WTC11 (cell line): ENCODE data around the gene INPP4B. TPM values are rescaled to one million over a fixed set of nuclear protein-coding genes. Genes with fewer than 3 reads are reported as not detected.

Experiments
- ATAC-seq: fragments of 200-7000 bp; cut with Tn5 transposase; 2 replicates; pipeline ENCODE4 v1.10.0; 2021; ENCODE audit warnings: mild to moderate bottlenecking, moderate library complexity
- CTCF ChIA-PET: fragments of 300-600 bp; sonication (Branson Sonifier 250); formaldehyde crosslinking; loops from one replicate; lab custom pipeline; 2021; ENCODE audit warnings: antibody characterized with exemption; lab: Charles Lee
- POLR2A ChIA-PET: fragments of 350-600 bp; sonication (Branson Sonifier 250); formaldehyde crosslinking; loops from one replicate; lab custom pipeline; 2021; ENCODE audit warnings: antibody characterized with exemption; lab: Charles Lee
- DNase-seq: peaks from one replicate; pipeline ENCODE4 v3.0.0; 2021; ENCODE audit warnings: low spot score
- H3K27ac Mint-ChIP-seq: 2 replicates; pipeline ENCODE4 v1.8.0; 2021; ENCODE audit warnings: mixed read lengths
- H3K27me3 Mint-ChIP-seq: 2 replicates; pipeline ENCODE4 v1.8.0; 2021; ENCODE audit warnings: low read depth, mild to moderate bottlenecking, moderate library complexity, mixed read lengths
- H3K36me3 Mint-ChIP-seq: 2 replicates; pipeline ENCODE4 v1.8.0; 2021; ENCODE audit warnings: mixed read lengths
- H3K4me1 Mint-ChIP-seq: 2 replicates; pipeline ENCODE4 v1.8.0; 2022; ENCODE audit warnings: mixed read lengths
- H3K4me3 Mint-ChIP-seq: 2 replicates; pipeline ENCODE4 v1.8.0; 2021; ENCODE audit warnings: mild to moderate bottlenecking, moderate library complexity, mixed read lengths
- H3K9me3 Mint-ChIP-seq: 2 replicates; pipeline ENCODE4 v1.8.0; 2021; ENCODE audit warnings: mixed read lengths
- CBFB ChIP-seq: sonication (generic); formaldehyde crosslinking; IDR thresholded peaks from 2 replicates; pipeline ENCODE4 v1.8.1; 2022; ENCODE audit warnings: mild to moderate bottlenecking, low read depth, missing genetic modification reagents
- CDX4 ChIP-seq: fragments of 250-450 bp; sonication (Bioruptor Pico); IDR thresholded peaks from 2 replicates; pipeline ENCODE4 v1.9.0; 2021; ENCODE audit warnings: moderate library complexity, mild to moderate bottlenecking, inconsistent platforms, borderline replicate concordance
- E2F1 ChIP-seq: sonication (generic); formaldehyde crosslinking; IDR thresholded peaks from 2 replicates; pipeline ENCODE4 v1.8.0; 2022; ENCODE audit warnings: mild to moderate bottlenecking, missing genetic modification reagents
- ELF4 ChIP-seq: sonication (generic); formaldehyde crosslinking; IDR thresholded peaks from 2 replicates; pipeline ENCODE4 v1.8.1; 2022; ENCODE audit warnings: low read depth, mild to moderate bottlenecking, moderate library complexity, missing genetic modification reagents
- ERG ChIP-seq: fragments of 250-450 bp; sonication (Bioruptor Pico); IDR thresholded peaks from 2 replicates; pipeline ENCODE4 v1.8.0; 2021; ENCODE audit warnings: mild to moderate bottlenecking
- GTF2I ChIP-seq: fragments of 250-450 bp; sonication (Bioruptor Pico); conservative IDR thresholded peaks from 2 replicates; pipeline ENCODE4 v1.4.0; 2021; ENCODE audit warnings: mild to moderate bottlenecking
- IRF1 ChIP-seq: sonication (generic); formaldehyde crosslinking; IDR thresholded peaks from 2 replicates; pipeline ENCODE4 v1.8.0; 2023; ENCODE audit warnings: missing genetic modification reagents
- IRF2 ChIP-seq: sonication (generic); formaldehyde crosslinking; IDR thresholded peaks from 2 replicates; pipeline ENCODE4 v1.8.0; 2022; ENCODE audit warnings: low read depth, missing genetic modification reagents, borderline replicate concordance
- NFE2L1 ChIP-seq: sonication (generic); formaldehyde crosslinking; IDR thresholded peaks from 2 replicates; pipeline ENCODE4 v1.8.1; 2023; ENCODE audit warnings: missing genetic modification reagents
- ZNF138 ChIP-seq: sonication (generic); formaldehyde crosslinking; conservative IDR thresholded peaks from 2 replicates; pipeline ENCODE4 v1.8.1; 2022; ENCODE audit warnings: mild to moderate bottlenecking, moderate library complexity, missing genetic modification reagents
- ZNF317 ChIP-seq: sonication (generic); formaldehyde crosslinking; IDR thresholded peaks from 2 replicates; pipeline ENCODE4 v1.8.1; 2023; ENCODE audit warnings: low read depth, mild to moderate bottlenecking, moderate library complexity, missing genetic modification reagents, borderline replicate concordance
- ZNF423 ChIP-seq: fragments of 250-450 bp; sonication (Bioruptor Pico); IDR thresholded peaks from 2 replicates; pipeline ENCODE4 v2.1.2; 2022; ENCODE audit warnings: mild to moderate bottlenecking, moderate library complexity
- ZNF532 ChIP-seq: fragments of 250-450 bp; sonication (Bioruptor Pico); IDR thresholded peaks from 2 replicates; pipeline ENCODE4 v1.9.0; 2021; ENCODE audit warnings: mild to moderate bottlenecking, borderline replicate concordance
- ZNF671 ChIP-seq: fragments of 250-450 bp; sonication (Bioruptor Pico); IDR thresholded peaks from 2 replicates; pipeline ENCODE4 v1.8.0; 2021; ENCODE audit warnings: mild to moderate bottlenecking
- ZSCAN18 ChIP-seq: fragments of 250-450 bp; sonication (Bioruptor Pico); IDR thresholded peaks from 2 replicates; pipeline ENCODE4 v2.1.2; 2022; ENCODE audit warnings: mild to moderate bottlenecking, moderate library complexity
- total RNA-seq: library from RNA; stranded (reverse); gene quantifications from 3 replicates; pipeline ENCODE4 v1.2.3, GENCODE V29; 2021

The INPP4B gene
- total RNA-seq, 1 experiment from 2014 or later, result 0.92 TPM

- Mint-ChIP-seq H3K27ac (no peak overlapping the region), H3K4me1 (no peaks in the 10 kb centered on the region), H3K9me3 (no peaks in the 10 kb centered on the region), H3K4me3 (no peak overlapping the region), H3K27me3 (no peaks in the 10 kb centered on the region), H3K36me3 (no peaks in the 10 kb centered on the region)
- ChIA-PET POLR2A (no interaction called here), CTCF (no interaction called here)
- TF ChIP-seq IRF1 (CRISPR knock-in tag) (no peak), ZNF423 (CRISPR knock-in tag) (no peak), E2F1 (no peak), ZNF317 (no peak), CBFB (CRISPR knock-in tag) (no peak), NFE2L1 (CRISPR knock-in tag) (no peak), ERG (CRISPR knock-in tag) (no peak), ZNF138 (no peak), ZSCAN18 (CRISPR knock-in tag) (no peak), ELF4 (CRISPR knock-in tag) (no peak)
- no peak for DNase-seq
- no peak for ATAC-seq
These were observed 745.2 kb downstream of the INPP4B start for GRCh38 chr4:142100941-142101340.

- no peak overlapping the region for H3K27ac Mint-ChIP-seq
- no peak for DNase-seq
- no peak overlapping the region for H3K4me3 Mint-ChIP-seq
- TF ChIP-seq ELF4 (CRISPR knock-in tag), result no peak
- TF ChIP-seq ZNF671 (CRISPR knock-in tag), result no peak
- TF ChIP-seq IRF2 (CRISPR knock-in tag), result no peak
- no peak for TF ChIP-seq GTF2I (CRISPR knock-in tag)
- no peak for TF ChIP-seq CDX4 (CRISPR knock-in tag)
- no peak for TF ChIP-seq ZNF532 (CRISPR knock-in tag)
- no peaks in the 10 kb centered on the region for H3K36me3 Mint-ChIP-seq
- H3K27me3 Mint-ChIP-seq, result no peaks in the 10 kb centered on the region
- ChIA-PET CTCF (no interaction called here), POLR2A (no interaction called here)
- ATAC-seq, result no peak
- no peaks in the 10 kb centered on the region for H3K4me1 Mint-ChIP-seq
- no peaks in the 10 kb centered on the region for H3K9me3 Mint-ChIP-seq
These were observed 747.1 kb downstream of the INPP4B start for GRCh38 chr4:142098900-142099545.
